HG02943 (cell line): ENCODE measurements around the gene HES7.

Experiments used
- ATAC-seq: cut with Tn5 transposase; IDR thresholded peaks from one replicate; pipeline ENCODE4 v1.9.1; 2021; ENCODE audit warnings: mild to moderate bottlenecking, low read depth, moderate library complexity; ENCODE audit not compliant: unreplicated experiment

HES7 gene

DNA sequence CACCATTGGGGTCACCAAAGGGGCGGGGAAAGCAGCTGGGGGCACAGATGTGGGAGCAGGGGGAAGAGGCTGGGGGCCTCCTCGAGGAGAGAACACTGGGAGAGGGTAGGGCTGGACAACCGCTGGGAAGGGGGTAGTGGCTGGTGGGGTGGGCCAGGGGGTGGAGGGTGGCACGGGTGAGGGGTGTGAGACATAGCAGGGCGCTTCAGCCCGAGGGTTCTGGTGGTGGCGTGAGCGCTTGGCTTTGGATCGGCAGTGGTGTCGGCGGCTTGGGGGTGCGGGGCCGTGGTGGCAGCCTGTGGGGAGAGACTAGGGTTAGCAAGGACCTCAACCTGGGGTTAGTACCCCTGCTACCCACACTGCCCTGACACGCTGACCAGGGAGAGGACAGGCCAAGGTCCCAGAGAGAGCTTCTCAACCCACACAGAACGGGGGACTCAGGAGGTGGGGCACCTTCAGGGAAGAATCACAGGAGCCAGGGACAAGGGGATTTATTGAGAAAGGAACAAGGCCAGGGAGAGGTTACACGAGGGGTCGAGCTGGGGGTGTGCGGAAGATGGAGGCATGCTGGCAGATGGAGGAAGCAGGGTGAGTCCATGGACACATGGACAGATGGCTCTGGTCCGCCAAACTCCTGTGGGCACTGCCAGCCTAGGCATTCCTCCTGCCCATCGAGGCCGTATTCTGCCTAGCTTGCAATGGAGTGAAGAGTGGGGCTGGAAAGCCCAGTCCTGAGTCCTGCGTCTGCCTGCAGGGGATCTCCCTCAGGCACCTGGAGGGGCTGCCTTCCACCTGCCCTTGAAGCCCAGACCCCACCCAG is 19.9 kb upstream of the HES7 start:
- ATAC-seq = no peak

DNA sequence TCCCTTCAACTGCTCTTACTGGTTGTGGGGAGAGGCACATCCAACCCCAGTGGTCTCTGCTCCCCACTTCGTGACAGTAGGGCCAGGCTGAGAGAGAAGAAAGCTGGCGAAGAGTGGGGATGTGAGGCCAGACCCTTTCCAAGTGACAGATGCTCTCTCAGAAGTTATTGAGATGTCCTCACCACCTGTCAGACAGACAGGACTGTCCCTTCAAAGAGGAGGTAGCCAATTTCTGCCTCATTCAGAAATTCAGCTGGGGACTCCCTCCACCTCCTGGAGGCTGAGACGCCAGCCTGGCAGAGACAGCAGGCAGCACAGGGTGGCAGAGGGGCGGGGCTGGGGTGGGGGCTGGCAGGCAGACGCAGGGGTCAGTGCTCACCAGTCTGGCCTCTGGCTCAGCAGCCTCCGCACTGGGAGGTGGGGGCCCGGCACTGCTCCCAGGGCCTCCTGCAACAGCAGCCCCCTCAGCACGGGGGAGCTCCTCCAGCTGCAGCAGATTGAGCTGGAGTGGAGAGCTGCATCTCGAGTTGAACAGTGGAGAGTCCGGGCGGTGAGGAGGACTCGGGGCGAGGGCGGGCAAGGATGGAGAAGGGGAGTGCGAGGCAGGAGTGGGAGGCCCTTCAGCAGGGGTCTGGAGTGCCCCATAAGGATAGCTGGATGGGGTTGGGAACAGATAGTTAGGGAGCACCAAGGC is 19.1 kb upstream of the HES7 start:
- ATAC-seq = no peak

GRCh38 chr17:8142158-8142886 is 18.4 kb upstream of the HES7 start:
- no peak for ATAC-seq

DNA sequence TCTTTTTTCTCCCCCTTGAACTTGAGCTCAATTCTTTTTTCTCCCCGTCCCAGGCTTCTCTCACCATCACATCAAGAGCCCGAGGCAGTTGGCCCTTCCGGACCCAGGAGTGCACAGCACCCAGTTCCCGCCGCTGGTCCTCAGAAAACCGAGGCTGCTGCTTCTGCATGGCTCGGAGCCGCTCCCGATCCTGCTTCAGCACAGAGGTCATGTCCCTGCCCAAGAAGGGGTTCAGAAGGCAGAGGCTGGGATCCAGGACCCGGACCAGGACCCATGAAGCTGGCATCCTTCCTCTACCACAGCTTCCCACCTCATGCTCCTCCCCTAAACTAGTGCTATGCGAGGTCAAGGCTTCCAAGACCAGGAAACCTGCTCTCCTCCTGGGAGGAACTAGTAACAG is 17.8 kb upstream of the HES7 start:
- no peak for ATAC-seq

- ATAC-seq = no peak
These were observed 17.1 kb upstream of the HES7 start for GRCh38 chr17:8141045-8141444.

- ATAC-seq = no peak
These were observed 16.4 kb upstream of the HES7 start for GRCh38 chr17:8140065-8141029.

GRCh38 chr17:8138672-8139371 is 14.9 kb upstream of the HES7 start:
- peak; percentile 74 for ATAC-seq

- ATAC-seq = no peak
These were observed 14.4 kb upstream of the HES7 start for GRCh38 chr17:8138374-8138671.

- no peak for ATAC-seq
These were observed 13.9 kb upstream of the HES7 start for GRCh38 chr17:8137645-8138373.

DNA sequence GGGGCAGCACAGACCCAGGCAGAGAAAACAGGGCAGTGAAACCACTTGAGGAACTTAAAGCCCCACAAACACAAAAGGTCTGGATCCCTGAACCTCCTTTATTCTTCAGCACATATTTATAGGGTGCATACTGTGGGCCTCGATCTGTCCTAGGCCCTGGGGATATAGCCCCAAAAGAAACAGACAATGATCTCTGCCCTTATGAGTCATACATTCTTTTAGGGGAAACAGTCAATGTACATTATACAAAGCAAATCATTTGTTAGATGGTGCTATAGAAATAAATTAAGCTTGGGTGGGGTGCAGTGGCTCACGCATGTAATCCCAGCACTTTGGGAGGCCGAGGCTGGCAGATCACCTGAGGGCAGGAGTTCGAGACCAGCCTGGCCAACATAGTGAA is 10.0 kb upstream of the HES7 start:
- ATAC-seq = no peak

- ATAC-seq = no peak
These were observed 9.5 kb upstream of the HES7 start for GRCh38 chr17:8133399-8133798.

DNA sequence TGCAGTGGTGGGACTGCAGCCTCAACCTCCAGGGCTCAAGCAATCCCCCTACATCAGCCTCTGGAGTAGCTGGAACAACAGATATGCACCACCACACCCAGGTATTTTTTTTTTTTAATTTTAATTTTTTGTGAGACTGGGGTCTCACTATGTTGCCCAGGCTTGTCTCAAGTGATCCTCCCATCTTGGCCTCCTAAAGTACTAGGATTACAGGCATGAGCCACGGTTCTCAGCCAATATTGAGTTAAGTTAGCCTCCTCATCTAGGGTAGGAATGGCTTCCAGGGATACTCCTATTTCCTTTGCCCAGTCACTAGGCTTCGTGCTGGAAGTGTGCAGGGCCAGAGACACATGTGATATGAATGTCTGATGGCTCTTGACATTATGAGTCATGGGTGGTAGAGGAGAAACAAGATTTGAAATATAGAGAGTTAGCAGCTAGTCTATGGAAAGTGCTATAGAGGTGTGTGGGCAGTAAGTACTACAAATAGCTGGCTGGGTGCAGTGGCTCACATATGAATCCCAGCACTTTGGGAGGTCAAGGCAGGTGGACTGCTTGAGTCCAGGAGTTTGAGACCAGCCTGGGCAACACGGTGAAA is 8.0 kb upstream of the HES7 start:
- no peak for ATAC-seq

- no peak for ATAC-seq
These were observed 4.3 kb upstream of the HES7 start for GRCh38 chr17:8128125-8128784.

GRCh38 chr17:8126491-8127066 is 2.7 kb upstream of the HES7 start:
- ATAC-seq = no peak

DNA sequence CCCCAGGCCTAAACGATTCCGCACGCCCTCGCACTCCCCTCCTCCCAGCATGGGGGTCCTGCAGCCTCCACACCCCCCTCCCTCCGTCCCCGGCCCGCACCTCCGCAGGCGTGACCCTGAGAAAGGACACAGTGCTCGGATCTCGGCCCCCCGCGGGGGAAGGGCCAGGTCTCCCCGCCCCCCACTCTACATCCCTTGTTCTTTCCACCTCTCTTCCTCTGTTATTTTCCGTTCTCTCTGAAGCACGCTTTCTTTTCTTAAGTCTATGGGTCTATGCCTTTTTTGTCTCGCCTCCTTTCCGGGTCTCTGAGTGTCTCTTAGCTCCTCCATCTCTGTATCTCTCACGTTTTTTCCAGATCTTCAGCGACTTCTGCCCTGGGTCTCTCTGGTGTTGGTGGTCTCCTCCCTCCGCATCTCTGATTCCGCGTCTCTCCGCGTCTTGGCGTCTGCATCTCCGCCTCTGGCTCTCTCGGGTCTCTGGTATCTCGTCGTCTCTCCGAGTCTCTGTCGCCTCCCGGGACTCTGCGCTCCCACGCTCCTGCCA is 2.1 kb upstream of the HES7 start:
- ATAC-seq = no peak

- ATAC-seq = no peak
These were observed 1.4 kb upstream of the HES7 start for GRCh38 chr17:8125154-8125946.
